ENCODE results near the gene TMSB15B.
"Not testable (repeated sequence)": the region's sequence is repeated elsewhere in the genome, so short reads cannot be mapped to it uniquely, and the experiment has no call there.

The TMSB15B gene

GRCh38 chrX:103999234-103999633, 36.8 kb downstream of the TMSB15B start:
- no peak overlapping the region for H3K4me3 ChIP-seq (ENCODE audit: low read length)
- no peak for TF ChIP-seq CTCF (conservative IDR thresholded peaks at IDR 0.05; ENCODE audit: low read length)
- no peak for DNase-seq (ENCODE audit: low read depth)

GRCh38 chrX:104008831-104009230, 46.4 kb downstream of the TMSB15B start:
- no peak overlapping the region for H3K4me3 ChIP-seq (ENCODE audit: low read length)
- TF ChIP-seq CTCF (conservative IDR thresholded peaks at IDR 0.05; ENCODE audit: low read length) = no peak
- no peak for DNase-seq (ENCODE audit: low read depth)

GRCh38 chrX:104013158-104013557, 50.7 kb downstream of the TMSB15B start:
- no peak for TF ChIP-seq CTCF (conservative IDR thresholded peaks at IDR 0.05; ENCODE audit: low read length)
- no peak for DNase-seq (ENCODE audit: low read depth)
- H3K4me3 ChIP-seq (ENCODE audit: low read length) = no peak overlapping the region

GRCh38 chrX:104013606-104014005, 51.2 kb downstream of the TMSB15B start, which contains the start of gene H2BW1:
H2BW1 (minus strand) TSS chrX:104013708; CDS start chrX:104013576, 132 bp downstream.
- H3K4me3 ChIP-seq (ENCODE audit: low read length) = no peak within 1 kb of the TSS
- no peak for TF ChIP-seq CTCF (conservative IDR thresholded peaks at IDR 0.05; ENCODE audit: low read length)
- no peak for DNase-seq (ENCODE audit: low read depth)

- DNase-seq (ENCODE audit: low read depth); H3K4me3 ChIP-seq (ENCODE audit: low read length): not testable (repeated sequence)
Observed at GRCh38 chrX:104015576-104015975, 53.1 kb downstream of the TMSB15B start.
